Keratinocyte (primary cell): ENCODE data around the gene NPM3. TPM values are rescaled to one million over a fixed set of nuclear protein-coding genes. Genes with fewer than 3 reads are reported as not detected.

Experiments
- DNase-seq: peaks from one replicate; pipeline ENCODE4 v3.0.0-alpha.2; 2011; ENCODE audit warnings: low read depth, missing footprints, low spot score
- FAIRE-seq: peaks from 2 replicates; lab custom pipeline; 2011; peaks lifted over from hg19 to GRCh38; lab: Jason Lieb, UNC
- H2AFZ ChIP-seq: 2 replicates; pipeline ENCODE4 v1.6.0; 2012; ENCODE audit warnings: low read length, control low read depth, inconsistent platforms; ENCODE audit not compliant: control insufficient read depth
- H3K27ac ChIP-seq: 2 replicates; pipeline ENCODE4 v1.5.1; 2011; ENCODE audit warnings: low read length; ENCODE audit not compliant: control insufficient read depth, insufficient read depth
- H3K27me3 ChIP-seq: 3 replicates; pipeline ENCODE4 v1.6.0; 2011; ENCODE audit warnings: low read length; ENCODE audit not compliant: control insufficient read depth, insufficient read depth; ENCODE audit errors: extremely low read depth
- H3K36me3 ChIP-seq, 2 experiments: 2 replicates in 1 of 2; 3 replicates in 1 of 2; pipeline ENCODE4 v1.5.1; 2011; ENCODE audit warnings: low read length in 2 of 2, mild to moderate bottlenecking in 1 of 2; ENCODE audit not compliant: control insufficient read depth in 2 of 2, insufficient read depth in 2 of 2; ENCODE audit errors: extremely low read depth in 1 of 2
- H3K4me1 ChIP-seq: 3 replicates; pipeline ENCODE4 v1.5.1; 2011; ENCODE audit warnings: low read length; ENCODE audit not compliant: control insufficient read depth, insufficient read depth; ENCODE audit errors: extremely low read depth
- H3K4me2 ChIP-seq: 3 replicates; pipeline ENCODE4 v1.6.0; 2011; ENCODE audit warnings: low read depth, low read length; ENCODE audit not compliant: control insufficient read depth, insufficient read depth; ENCODE audit errors: extremely low read depth
- H3K4me3 ChIP-seq, 3 experiments: fragments of 200-600 bp in 1 of 3; sonication (generic) in 1 of 3; 2 replicates in 2 of 3; 3 replicates in 1 of 3; pipeline ENCODE4 v1.5.1; 2011 to 2016; ENCODE audit warnings: low read length in 3 of 3, mild to moderate bottlenecking in 3 of 3, control low read depth in 2 of 3, inconsistent platforms in 1 of 3, low read depth in 1 of 3, mixed read lengths in 1 of 3, mixed run types in 1 of 3, moderate library complexity in 1 of 3; ENCODE audit not compliant: control insufficient read depth in 2 of 3, insufficient read depth in 2 of 3; ENCODE audit errors: extremely low read depth in 1 of 3
- H3K79me2 ChIP-seq: 2 replicates; pipeline ENCODE4 v1.6.0; 2012; ENCODE audit warnings: low read length; ENCODE audit not compliant: control insufficient read depth, insufficient read depth
- H3K9ac ChIP-seq: 3 replicates; pipeline ENCODE4 v1.6.0; 2011; ENCODE audit warnings: low read length; ENCODE audit not compliant: control insufficient read depth, insufficient read depth; ENCODE audit errors: extremely low read depth
- H3K9me1 ChIP-seq: 3 replicates; pipeline ENCODE4 v1.6.0; 2011; ENCODE audit warnings: low read length; ENCODE audit not compliant: control insufficient read depth, insufficient read depth; ENCODE audit errors: extremely low read depth
- H3K9me3 ChIP-seq: 2 replicates; pipeline ENCODE4 v1.5.1; 2012; ENCODE audit warnings: low read depth, low read length; ENCODE audit not compliant: control insufficient read depth
- H4K20me1 ChIP-seq: 3 replicates; pipeline ENCODE4 v1.6.0; 2011; ENCODE audit warnings: low read length; ENCODE audit not compliant: control insufficient read depth, insufficient read depth; ENCODE audit errors: extremely low read depth
- CTCF ChIP-seq, 3 experiments: IDR thresholded peaks in 1 of 3; conservative IDR thresholded peaks in 1 of 3; optimal IDR thresholded peaks in 1 of 3; 2 replicates in 2 of 3; 3 replicates in 1 of 3; pipeline versions ENCODE3 to v1.5.1; 2011; ENCODE audit warnings: low read length in 3 of 3, mild to moderate bottlenecking in 3 of 3, moderate library complexity in 2 of 3, control low read depth in 1 of 3, inconsistent platforms in 1 of 3; ENCODE audit not compliant: insufficient read depth in 2 of 3; ENCODE audit errors: extremely low read depth in 1 of 3
- EZH2 ChIP-seq: IDR thresholded peaks from one replicate; pipeline ENCODE4 v1.6.1; 2012; ENCODE audit warnings: inconsistent platforms, mild to moderate bottlenecking, low read length, moderate library complexity
- dilution Hi-C: fragments of 300-500 bp; cut with MboI; formaldehyde crosslinking; loops from one replicate; pipeline ENCODE4 v1.7.0; 2020; ENCODE audit warnings: low sequenced_read_pairs; ENCODE audit not compliant: extremely low pct_ligation_motif_present
- polyA plus RNA-seq, 5 experiments: library from polyadenylated mRNA; depleted of rRNA in 3 of 5; stranded (reverse) in 3 of 5; stranded (forward) in 1 of 5; unstranded in 1 of 5; fragments of >200 nt; gene quantifications; 1 replicate in 1 of 5; 2 replicates in 3 of 5; 3 replicates in 1 of 5; pipeline versions ENCODE4 v1.2.1 to v1.2.3, GENCODE V29; 2011 to 2012; ENCODE audit warnings: missing spikeins in 2 of 5, low read depth in 1 of 5, low replicate concordance in 1 of 5

Gene NPM3
- polyA plus RNA-seq, 1 donor (not counting 4 experiments of a cell fraction or from before 2014, with no cell fraction given), result 77.2 TPM

DNA sequence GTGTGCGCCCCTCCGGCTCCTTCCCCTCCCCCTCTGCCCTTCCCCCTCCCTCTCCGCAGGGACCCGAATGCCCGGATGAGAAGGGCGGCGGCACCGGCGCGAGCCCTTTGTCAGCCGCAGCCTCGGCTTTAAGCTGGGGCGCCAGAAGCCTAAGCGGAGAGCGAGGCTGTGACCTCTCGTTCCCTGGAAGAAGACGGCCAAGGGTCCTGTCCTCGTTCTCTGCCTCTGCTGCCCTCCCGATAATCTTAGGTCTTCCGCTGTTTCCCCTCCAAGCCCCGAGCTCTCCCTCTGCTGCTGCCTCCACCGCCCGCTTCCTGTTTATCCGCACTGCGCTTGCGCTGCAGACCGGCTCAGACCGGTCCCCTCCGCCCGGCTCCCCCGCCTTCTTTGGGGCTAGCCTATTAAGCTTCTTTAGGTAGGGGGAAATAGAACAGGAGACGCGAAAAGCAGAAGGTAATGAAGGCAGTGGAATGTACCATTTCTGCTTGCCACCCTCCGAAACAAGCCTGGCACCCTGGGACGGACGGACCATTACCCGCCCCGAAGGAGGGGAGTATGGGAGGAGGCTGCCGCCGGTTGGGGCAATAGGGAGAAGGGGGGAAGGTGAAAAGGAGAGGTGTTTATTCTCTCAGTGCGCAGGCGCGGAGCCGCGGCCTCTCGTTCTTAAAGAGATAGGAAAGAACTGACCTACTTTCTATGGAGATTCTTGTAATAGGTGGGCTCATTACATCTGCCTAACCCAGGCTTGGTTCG lies 35.0 kb upstream of the NPM3 start, which contains the start of gene OGA:
Gene OGA, minus strand, starts transcription at position 326 of the 753 bp plus-strand sequence. CDS start 422 bp downstream, outside the sequence.
- Histone ChIP-seq H3K9me3 (no peaks in the 10 kb centered on the region), H3K4me2 (peak within 1 kb of the TSS; percentile 97), H3K9ac (peak within 1 kb of the TSS; percentile 97), H3K4me3 (peak within 1 kb of the TSS; percentile 83 to 92 (median 90)), H3K79me2 (peaks cover 49% of the 10 kb centered on the region), H4K20me1 (peaks cover 24% of the 10 kb centered on the region), H3K36me3 (peaks cover 0 to 2% of the 10 kb centered on the region in 2 experiments), H3K27ac (peak within 1 kb of the TSS; percentile 97), H3K27me3 (no peaks in the 10 kb centered on the region), H3K9me1 (peaks cover 2% of the 10 kb centered on the region), H2AFZ (peak within 1 kb of the TSS; percentile 85), H3K4me1 (peaks cover 22% of the 10 kb centered on the region)
- dilution Hi-C loops, result no loop called here
- FAIRE-seq (peak; percentile 91), DNase-seq (peak; percentile 98)
- TF ChIP-seq CTCF (optimal IDR thresholded peaks at IDR 0.05 in 1 of 3, IDR thresholded peaks at IDR 0.05 in 1 of 3, conservative IDR thresholded peaks at IDR 0.05 in 1 of 3; ENCODE audit: extremely low read depth in 1 of 3, insufficient read depth in 2 of 3, low read length in 3 of 3) (no peak), EZH2 (no peak)

DNA sequence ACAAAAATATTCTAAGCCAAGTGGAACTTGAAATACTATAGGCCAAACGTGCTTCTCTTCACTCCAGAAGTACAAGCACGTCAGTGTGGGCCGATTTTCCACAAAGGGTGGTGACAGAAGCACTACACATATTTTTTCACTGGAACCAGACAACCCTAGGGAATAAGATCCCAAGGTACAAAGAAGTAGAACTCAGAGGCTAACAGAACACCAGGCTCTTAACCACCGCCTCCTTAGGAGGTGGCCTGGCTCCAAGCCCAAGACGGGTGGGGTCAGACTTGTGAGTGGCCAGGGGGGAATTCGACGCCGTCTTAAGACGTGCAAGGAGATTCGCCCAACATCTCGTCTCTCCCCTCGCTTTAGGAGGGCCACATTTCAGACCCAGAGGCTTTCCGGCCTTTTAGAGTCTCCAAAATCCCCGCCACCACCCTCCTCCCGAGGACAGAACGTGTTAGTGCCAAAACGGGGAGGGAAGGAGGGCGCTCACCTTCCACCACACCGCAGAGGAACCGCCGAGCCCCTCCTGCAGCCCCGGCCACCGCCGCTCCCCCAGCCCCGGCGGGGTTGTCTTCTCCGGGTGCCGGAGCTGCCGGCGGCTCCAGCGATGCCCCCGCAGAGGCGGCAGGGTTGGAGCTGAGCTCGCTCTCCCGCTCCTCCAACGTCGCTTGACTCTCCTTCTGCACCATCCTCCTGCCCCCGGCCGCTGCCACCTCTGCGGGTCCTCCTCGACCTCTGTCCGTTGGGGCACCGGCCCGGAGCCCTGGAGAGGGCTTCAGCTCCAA lies 34.3 kb upstream of the NPM3 start:
- no peaks in the 10 kb centered on the region for H3K27me3 ChIP-seq
- FAIRE-seq, result peak; percentile 81
- H3K9me3 ChIP-seq, result no peaks in the 10 kb centered on the region
- peaks cover 26% of the 10 kb centered on the region for H4K20me1 ChIP-seq
- H3K4me2 ChIP-seq, result peak overlapping the region; percentile 88
- DNase-seq, result peak; percentile 62
- peaks cover 22% of the 10 kb centered on the region for H3K4me1 ChIP-seq
- dilution Hi-C loops, result no loop called here
- H3K4me3 ChIP-seq, result peak overlapping the region; percentile 83 to 92 (median 90)
- H3K79me2 ChIP-seq, result peaks cover 57% of the 10 kb centered on the region
- H3K36me3 ChIP-seq, result peaks cover 0 to 3% of the 10 kb centered on the region in 2 experiments
- peak overlapping the region; percentile 97 for H3K27ac ChIP-seq
- H3K9me1 ChIP-seq, result peaks cover 2% of the 10 kb centered on the region
- peak overlapping the region; percentile 97 for H3K9ac ChIP-seq
- no peak overlapping the region for H2AFZ ChIP-seq
- TF ChIP-seq EZH2 (no peak), CTCF (optimal IDR thresholded peaks at IDR 0.05 in 1 of 3, IDR thresholded peaks at IDR 0.05 in 1 of 3, conservative IDR thresholded peaks at IDR 0.05 in 1 of 3; ENCODE audit: extremely low read depth in 1 of 3, insufficient read depth in 2 of 3, low read length in 3 of 3) (no peak)
